HG02678 (cell line): ENCODE measurements around the gene B3GNT3.
A peak's percentile ranks its signal among the peaks of the same experiment; 100 is the strongest.

Source experiments
- ATAC-seq: cut with Tn5 transposase; IDR thresholded peaks from one replicate; pipeline ENCODE4 v1.9.1; 2021; ENCODE audit warnings: mild to moderate bottlenecking, moderate library complexity; ENCODE audit not compliant: unreplicated experiment

B3GNT3 gene

GRCh38 chr19:17831419-17831888 lies 36.5 kb downstream of the B3GNT3 start:
- no peak for ATAC-seq

DNA sequence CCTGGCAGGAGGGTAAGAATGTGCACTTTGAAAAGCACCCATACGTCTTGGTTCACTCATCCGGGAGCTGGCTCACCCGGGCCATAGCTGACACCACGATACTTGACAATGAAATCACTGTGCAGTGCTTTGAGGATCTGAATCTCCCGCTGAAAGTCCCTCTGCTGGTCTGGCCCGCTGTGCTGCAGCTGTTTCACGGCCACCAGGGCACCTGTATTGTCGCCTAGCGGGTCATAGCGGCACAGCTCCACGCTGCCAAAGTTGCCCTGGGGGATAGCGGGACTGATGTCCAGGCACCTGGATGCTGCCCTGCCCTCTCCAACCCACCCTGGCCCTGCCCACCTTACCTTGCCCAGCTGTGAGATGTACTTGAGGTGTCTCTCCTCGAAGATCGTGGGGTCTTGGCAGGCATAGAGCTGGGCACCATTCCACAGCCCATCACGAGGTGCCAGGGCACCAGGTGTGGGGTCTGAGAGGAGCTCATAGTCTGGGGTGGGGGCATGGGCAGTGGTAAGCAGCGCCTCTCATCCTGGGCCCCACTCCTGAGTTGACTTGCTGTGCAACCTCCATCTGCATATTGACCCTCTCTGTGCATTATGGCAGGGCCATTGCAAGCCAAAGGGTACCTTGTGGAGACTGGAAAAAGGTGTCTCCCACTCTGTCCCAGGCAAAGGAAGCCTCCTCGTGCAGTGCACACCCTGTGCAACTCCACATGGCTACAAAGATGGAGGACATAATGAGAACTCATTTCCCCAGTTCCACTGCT lies 37.7 kb downstream of the B3GNT3 start:
- no peak for ATAC-seq

- no peak for ATAC-seq
Observed at GRCh38 chr19:17834350-17835181, 39.6 kb downstream of the B3GNT3 start.

DNA sequence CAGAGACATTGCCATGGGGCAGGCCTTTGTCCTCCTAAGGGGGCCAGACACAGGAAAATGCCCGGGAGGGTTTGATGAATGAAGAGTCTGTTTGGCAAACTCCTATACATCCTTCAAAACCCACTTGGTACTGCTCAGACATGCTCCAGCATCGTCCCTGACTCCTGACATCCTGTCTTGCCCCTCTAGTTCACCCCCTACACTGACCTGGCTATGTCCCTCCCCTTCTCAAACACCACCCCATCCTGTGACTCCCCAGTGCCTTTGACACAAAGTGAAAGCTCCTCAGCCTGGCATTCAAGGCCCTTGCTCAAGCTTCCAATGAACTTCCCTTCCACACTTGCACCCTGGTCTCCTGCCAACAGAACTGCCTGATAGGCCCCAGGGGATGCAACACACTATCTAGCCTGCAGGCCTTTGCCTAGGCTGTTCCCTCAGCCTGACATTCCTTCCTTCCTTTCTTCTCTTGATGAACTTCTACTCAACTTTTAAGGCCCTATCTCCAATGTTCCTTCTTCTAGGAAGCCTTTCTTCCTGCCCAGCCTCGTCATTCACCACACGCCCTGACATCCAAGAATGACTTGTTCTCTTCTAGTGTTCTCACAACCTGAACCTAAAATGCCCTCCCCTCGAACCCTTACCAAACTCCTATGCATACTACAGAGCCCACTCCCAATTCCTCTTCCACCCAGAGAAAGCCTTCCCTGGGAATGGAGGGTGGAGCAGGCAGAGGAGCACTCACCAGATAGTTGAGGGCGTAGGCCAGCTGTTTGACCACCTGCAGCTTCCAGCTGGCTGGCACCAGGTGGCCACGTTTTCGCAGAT lies 40.5 kb downstream of the B3GNT3 start:
- ATAC-seq, result no peak

DNA sequence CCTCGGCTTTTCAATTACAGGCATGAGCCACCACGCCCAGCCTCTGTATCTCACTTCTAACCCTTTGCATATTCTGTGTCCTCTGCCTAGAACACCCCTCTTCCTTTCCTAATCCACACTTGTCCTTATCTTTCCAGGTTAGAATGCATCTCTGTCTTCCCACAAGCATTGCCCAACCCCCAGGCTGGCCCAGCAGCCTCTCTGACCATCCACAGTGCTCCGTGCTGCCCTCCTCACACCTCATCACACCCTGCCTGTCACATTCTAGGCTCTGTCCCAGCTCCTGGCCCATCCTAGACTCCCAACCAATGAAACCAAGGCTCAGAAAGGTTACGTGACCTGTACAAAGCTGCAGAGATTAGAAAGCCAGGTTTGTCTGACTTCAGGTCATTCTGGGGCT lies 41.6 kb downstream of the B3GNT3 start:
- ATAC-seq, result no peak

GRCh38 chr19:17837972-17838371 lies 43.0 kb downstream of the B3GNT3 start:
- ATAC-seq, result no peak

DNA sequence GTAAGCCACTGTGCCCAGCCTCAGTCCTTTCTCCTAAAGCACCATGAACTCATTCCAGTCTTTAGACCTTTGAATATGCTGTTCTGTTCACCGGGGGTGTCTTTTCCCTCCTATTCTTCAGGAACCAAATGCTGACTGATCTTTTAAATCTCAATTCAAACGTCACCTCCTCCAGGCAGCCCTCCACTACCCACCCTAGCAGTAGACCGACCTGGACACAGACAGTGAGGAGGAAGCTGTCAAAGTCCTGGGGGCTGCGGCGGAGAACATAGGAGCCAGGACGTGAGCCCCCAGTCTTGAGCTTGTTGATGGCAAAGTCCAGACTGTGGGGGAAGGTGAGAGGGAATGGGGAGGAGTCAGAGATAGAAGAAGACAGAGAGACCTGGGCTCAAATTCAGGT lies 45.1 kb downstream of the B3GNT3 start:
- no peak for ATAC-seq

- no peak for ATAC-seq
Observed at GRCh38 chr19:17841371-17841809, 46.5 kb downstream of the B3GNT3 start.

GRCh38 chr19:17841810-17842662 lies 47.1 kb downstream of the B3GNT3 start:
- no peak for ATAC-seq

DNA sequence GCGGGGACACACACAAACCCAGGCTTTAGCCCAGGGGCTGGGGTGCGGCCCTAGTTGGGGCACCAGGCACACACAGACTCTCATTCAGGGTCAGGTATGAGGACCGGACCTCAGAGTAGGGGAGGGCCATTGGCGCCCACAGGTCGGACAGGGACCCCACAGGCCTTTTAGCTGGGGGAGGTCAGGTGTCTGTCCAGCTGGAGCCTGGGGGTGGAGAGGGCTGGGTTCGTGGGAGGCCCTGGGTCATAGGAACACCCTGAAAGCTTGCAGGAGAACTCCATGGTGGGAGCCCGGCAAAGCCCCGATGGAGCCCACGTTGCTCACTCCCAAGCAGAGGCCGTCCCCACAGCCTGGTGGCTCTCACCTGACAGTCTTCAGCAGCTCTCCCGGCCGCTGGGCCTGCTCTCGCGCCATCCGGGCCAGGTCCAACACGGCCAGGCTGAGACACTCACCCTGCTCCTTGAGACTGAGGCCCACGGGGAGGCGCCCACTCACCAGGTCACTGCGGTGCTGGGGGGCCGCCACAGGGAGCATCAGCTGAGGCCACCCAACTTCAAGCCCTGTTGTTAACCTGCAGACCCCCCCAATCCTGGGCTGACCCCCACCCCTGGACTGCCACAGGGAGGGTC lies 47.8 kb downstream of the B3GNT3 start:
- ATAC-seq, result no peak

GRCh38 chr19:17843292-17843827 lies 48.4 kb downstream of the B3GNT3 start:
- ATAC-seq, result no peak

- no peak for ATAC-seq
Observed at GRCh38 chr19:17843908-17844490, 49.1 kb downstream of the B3GNT3 start.

DNA sequence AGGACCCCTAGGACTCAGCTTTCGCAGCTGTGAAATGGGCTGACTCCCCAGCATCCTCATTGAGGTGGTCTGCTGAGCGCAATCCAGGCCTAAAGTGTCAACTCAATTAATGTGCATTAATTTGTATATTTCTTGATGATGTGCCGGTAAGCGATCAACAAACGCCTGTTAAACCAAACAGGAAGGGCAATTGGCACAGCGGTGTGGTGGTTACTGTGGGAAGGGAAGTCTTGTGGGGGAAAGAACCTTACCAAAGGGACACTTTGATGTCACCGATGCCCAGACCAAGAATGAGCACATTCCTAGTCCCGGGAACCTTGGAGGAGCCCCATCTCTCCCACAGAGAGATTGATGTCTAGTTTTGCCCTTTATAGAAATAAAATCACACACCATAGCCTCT lies 51.2 kb downstream of the B3GNT3 start:
- ATAC-seq, result no peak

- ATAC-seq, result peak; percentile 67
Observed at GRCh38 chr19:17847538-17848366, 52.8 kb downstream of the B3GNT3 start, which contains the start of gene JAK3. TSS of gene JAK3 (minus strand) at chr19:17847982. CDS start at chr19:17844417, 3,565 bp downstream.

GRCh38 chr19:17848595-17849292 lies 53.8 kb downstream of the B3GNT3 start:
- ATAC-seq, result no peak

DNA sequence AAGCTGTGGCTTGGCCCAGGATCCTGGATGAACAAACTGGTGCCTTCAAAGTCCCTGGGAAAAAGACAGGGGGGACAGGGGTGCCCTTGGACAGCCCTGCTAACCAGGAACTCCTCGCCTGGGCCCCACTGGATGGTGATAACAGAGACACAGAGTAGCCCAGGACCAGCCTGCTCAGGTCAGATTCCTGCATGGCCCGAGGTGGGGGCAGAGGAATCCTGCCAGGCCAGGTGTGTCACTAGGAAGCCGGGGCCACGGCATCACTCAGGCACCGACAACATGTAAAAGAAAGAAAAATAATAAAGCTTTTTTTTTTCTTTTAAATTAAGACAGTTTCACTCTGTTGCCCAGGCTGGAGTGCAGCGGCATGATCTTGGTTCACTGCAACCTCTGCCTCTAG lies 59.1 kb downstream of the B3GNT3 start:
- ATAC-seq, result no peak
